Cardiac fibroblast (primary cell): ENCODE results near the gene GTF3C1.
A peak's percentile ranks its signal among the peaks of the same experiment; 100 is the strongest.

ENCODE experiments used
- DNase-seq, 2 donors: peaks; one replicate each; pipeline versions ENCODE4 v3.0.0 to v3.0.0-alpha.2; 2010; ENCODE audit warnings: low read depth in 2 of 2
- H3K4me3 ChIP-seq, 2 donors: replicated peaks in 1 of 2; 1 replicate in 1 of 2; 2 replicates in 1 of 2; pipeline ENCODE4 v1.5.1; 2011; ENCODE audit warnings: low read depth in 2 of 2, low read length in 2 of 2, mild to moderate bottlenecking in 2 of 2, moderate library complexity in 1 of 2
- TF ChIP-seq, protein P1 (sequence below): IDR thresholded peaks from one replicate; pipeline ENCODE4 v1.5.1; 2011; ENCODE audit warnings: low read depth, mild to moderate bottlenecking, low read length, inconsistent platforms

The GTF3C1 gene

DNA sequence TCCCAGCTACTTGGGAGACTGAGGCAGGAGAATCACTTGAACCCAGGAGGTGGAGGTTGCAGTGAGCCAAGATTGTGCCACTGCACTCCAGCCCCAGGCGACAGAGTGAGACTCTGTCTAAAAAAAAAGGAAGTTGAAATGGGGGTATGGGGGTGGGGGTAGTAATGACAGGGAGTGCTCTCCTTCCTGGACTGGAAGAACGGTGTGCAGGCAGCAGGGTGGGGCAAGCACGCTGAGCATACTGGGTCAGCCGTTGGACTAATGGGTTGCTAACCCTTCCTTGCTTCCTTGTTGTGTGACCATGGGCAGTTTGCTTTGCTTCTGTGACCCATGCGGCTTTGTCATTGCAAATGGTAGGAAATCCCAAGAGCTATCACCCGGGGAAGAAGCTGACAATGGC lies 16.7 kb upstream of the GTF3C1 start:
- no peak overlapping the region for H3K4me3 ChIP-seq
- DNase-seq = no peak
- TF ChIP-seq, protein P1, sequence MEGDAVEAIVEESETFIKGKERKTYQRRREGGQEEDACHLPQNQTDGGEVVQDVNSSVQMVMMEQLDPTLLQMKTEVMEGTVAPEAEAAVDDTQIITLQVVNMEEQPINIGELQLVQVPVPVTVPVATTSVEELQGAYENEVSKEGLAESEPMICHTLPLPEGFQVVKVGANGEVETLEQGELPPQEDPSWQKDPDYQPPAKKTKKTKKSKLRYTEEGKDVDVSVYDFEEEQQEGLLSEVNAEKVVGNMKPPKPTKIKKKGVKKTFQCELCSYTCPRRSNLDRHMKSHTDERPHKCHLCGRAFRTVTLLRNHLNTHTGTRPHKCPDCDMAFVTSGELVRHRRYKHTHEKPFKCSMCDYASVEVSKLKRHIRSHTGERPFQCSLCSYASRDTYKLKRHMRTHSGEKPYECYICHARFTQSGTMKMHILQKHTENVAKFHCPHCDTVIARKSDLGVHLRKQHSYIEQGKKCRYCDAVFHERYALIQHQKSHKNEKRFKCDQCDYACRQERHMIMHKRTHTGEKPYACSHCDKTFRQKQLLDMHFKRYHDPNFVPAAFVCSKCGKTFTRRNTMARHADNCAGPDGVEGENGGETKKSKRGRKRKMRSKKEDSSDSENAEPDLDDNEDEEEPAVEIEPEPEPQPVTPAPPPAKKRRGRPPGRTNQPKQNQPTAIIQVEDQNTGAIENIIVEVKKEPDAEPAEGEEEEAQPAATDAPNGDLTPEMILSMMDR = no peak

DNA sequence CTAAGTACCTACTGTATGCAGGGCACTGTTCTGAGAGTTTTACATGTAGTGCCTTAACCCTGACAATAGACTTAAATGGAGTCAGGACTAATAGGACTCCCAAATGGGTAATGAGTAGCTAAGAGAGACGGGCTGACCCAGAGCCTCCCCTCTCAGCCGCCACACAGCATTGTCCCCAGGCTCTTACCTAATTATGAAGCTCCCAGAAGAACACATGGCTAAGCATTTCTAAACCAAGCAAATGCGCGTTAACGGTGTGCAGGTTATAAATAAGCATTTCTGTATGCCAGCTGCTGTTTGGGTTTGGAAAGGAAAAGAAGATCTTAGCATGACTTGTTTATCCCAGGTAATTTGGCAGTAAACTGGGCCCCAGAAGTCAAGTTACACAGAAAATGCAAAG lies 14.5 kb upstream of the GTF3C1 start:
- no peak for DNase-seq
- TF ChIP-seq, protein P1 = no peak
- H3K4me3 ChIP-seq = no peak overlapping the region

DNA sequence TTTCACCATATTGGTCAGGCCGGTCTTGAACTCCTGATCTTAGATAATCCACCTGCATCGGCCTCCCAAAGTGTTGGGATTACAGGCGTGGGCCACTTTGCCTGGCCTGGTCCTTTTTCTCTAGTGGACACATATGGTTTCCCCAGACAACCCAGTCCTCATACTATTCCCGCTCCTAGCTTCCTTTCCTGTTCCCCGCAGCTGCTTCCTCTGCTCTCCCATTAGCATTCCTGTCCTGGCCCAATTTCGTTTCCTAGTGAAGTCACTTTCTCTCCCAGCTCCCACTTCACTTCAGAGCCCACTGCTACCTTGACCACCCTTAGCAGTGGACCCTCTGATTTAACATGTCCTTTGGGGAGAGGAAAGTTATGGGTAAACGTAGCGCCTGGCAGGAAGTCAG lies 11.5 kb upstream of the GTF3C1 start:
- DNase-seq = no peak
- TF ChIP-seq, protein P1 = no peak
- H3K4me3 ChIP-seq = no peak overlapping the region

DNA sequence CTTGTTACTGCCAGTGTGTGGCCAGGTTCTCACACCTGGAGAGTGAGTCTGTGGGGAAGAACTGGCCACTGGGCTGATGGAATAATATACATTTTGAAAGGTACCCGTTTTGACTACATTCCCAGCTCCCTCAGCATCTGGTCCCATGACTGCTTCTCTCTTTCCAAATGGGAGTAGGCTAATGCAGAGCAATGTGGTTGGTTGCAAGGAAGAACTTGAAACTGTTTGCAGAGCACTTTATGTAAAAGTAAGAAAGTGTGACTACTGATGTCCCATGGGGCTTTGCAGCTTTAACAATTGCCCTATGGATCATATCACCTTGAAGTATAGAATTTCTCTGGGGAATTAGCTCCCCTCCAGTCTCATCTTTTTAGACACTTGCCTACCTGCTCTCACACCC lies 9.2 kb upstream of the GTF3C1 start:
- TF ChIP-seq, protein P1 = no peak
- H3K4me3 ChIP-seq = no peak overlapping the region
- no peak for DNase-seq

DNA sequence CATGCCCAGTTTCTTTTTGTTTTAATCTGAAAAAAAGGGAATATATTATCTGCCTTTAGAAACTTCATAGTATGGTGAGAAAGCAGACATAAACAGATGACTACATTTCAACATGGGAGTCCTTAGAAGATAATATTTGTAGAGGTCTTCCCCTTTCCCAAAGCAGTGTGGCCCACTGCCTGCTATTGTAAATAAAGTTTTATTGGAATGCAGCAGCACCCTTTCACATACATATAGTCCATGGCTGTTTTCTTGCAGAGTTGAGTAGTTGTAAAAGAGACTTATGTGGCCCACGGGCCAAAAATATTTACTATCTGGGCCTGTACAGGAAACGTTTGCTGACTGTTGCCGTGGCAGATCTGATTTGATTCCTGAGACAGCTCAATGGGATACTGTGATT lies 8.7 kb upstream of the GTF3C1 start:
- no peak for DNase-seq
- H3K4me3 ChIP-seq = no peak overlapping the region
- TF ChIP-seq, protein P1 = no peak

DNA sequence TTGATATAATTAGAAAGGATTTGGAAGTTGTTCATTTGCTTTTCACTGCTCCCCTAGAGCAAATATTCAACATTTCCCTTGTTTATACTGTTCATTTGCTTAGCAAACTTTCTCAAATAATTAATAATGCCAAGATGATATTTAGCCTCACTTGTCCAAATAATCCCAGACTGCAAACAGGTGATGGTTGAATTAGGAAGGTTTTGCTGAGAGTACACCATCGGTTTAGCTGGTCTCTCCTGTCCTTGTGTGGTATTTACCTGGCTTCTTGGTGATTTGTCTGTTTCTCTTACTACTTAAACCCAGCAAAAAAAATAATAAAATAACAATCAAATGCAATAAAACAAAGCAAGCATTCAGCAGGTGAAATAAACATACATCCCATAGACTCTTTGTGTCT lies 6.8 kb upstream of the GTF3C1 start:
- no peak overlapping the region for H3K4me3 ChIP-seq
- TF ChIP-seq, protein P1 = no peak
- DNase-seq = no peak

DNA sequence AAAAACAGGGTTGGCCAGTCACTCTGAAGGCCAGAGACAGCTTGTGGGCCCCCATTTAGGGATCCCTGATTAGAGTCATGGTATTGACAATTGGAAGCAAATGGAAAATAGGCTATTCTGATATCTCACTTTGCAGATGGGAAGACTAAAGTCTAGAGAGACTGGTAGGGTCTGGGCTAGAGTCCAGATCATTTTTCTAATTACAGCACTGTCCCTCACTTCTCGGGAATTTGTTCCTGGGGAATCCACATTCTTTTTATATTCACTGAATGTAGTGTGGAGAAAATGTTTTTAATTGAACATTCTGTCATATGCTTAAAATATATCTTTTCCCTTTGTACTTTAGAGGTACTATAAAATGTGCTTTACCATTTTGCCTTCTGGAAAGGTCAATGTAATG lies 1.3 kb upstream of the GTF3C1 start:
- TF ChIP-seq, protein P1 = no peak
- DNase-seq = no peak
- peak overlapping the region in 1 of 2 donors; percentile 99 for H3K4me3 ChIP-seq
